Measurements from ENCODE around the gene C19orf38.
A peak's percentile ranks its signal among the peaks of the same experiment; 100 is the strongest.
"Not testable (repeated sequence)": the region's sequence is repeated elsewhere in the genome, so short reads cannot be mapped to it uniquely, and the experiment has no call there.

The C19orf38 gene

DNA sequence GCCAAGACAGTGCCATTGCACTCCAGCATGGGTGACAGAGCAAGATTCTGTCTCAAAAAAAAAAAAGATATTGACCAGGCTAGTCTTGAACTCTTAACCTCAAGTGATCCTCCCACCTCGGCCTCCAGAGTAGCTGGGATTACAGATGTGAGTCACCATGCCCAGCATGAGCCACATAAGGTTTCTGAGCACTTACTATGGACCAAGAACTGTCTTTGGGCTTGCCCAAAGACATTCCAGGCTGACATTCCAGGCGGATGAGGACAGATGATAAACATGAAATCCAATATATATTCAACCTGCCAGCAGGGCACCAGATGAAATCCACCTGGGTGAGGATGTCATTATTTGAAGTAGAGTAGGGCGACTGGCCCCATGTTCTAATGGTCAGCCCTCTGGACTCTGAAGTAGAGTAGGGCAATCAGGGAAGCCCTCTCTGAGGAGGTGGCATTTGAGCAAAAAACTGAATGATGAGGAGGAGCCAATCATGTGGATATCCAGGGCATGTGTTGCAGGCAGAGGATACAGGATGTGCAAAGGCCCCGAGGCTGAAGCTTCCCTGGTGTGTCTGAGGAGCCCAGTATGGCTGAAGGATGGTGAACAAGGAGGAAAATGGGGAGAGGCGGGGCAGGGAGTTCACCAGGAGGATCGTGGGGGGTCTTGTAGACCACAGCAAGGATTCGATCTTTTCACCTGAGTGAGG, 4.0 kb downstream of the C19orf38 start:
- no peak for DNase-seq

DNA sequence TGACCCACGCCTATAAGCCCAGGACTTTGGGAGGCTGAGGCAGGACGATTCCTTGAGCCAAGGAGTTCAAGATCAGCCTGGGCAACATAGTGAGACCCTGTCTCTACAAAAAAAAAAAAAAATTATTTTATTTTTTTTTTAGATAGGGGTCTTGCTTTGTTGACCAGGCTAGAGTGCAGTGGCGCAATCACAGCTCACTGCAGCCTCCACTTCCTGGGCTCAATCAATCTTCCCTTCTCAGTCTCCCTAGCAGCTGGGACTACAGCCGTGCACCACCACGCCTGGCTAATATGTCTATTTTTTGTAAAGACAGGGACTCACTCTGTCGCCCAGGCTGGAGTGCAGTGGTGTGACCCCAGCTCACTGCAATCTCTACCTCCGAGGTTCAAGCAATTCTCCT, 4.7 kb downstream of the C19orf38 start:
- no peak for DNase-seq

DNA sequence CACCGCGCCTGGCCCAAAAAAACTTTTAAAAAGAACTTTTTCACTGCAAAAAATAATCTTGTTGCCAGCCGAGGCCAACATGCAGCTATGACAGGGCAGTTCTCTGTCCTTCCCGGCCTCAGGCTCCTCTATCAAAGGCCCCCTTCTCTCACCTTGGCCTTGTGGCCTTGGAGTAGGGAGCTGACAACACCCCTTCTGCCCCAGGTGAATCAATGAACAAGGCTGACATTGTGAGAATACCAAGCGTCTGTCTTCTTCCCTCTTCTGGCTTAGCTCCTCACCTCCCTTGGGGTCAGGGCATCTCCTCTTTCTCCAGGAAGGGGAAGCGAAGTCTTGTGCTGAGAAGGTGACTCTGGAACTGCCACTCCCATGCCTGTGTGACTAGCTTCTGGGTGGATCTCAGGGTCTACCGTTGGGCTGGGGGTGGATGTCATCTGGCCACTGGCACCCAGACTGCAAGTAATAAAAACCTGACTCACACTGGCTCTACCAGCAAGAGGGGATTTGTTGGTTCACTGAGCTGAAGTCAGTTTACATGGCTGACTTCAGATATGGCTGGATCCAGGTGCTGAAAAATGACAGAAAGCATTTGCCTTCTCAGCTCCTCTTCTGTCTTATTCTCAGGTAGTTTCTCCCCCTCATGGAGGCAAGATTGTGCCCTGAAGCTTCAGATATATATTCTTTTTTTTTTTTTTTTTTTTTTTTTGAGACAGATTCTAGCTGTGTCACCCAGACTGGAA, 6.3 kb downstream of the C19orf38 start:
- no peak for DNase-seq

DNA sequence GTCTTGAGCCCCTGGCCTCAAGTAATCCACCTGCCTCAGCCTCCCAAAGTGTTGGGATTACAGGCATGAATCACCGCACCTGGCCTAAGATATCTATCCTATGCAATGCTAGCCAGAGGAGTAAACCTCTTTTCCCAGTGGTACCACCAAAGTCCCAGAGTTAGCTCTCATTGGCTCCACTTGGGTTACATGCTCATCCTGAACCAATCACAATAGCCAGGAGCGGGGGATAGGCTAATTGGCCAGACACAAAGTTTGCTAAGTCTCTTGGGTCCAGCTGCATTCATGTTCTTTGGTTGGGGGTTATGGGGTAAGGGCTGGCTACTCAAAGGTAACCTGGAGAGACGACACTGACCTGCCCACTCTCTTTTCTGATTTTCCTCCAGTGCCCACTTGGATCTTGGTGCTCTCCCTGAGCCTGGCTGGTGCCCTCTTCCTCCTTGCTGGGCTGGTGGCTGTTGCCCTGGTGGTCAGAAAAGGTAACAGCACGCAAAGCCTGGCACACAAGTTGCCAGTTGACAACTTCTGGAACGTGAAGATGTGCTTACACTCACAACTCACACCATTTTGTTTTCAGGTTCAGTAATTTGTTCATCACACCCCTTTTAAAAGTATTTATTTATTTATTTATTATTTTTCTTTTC, 7.8 kb downstream of the C19orf38 start:
- DNase-seq, result no peak

DNA sequence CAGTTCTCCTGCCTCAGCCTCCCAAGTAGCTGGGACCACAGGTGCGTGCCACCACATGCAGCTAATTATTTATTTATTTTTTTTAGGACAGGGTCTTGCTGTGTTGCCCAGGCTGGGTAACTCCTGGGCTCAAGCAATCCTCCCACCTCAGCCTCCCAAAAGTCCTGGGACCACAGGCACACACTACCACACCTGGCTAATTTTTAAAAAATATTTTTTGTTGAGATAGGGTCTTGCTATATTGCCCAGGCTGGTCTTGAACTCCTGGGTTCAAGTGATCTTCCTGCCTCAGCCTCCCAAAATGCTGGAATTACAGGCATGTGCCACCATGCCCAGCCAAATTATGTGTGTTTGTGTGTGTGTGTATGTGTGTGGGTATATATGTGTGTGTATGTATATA, 8.7 kb downstream of the C19orf38 start:
- DNase-seq, result not testable (repeated sequence)

DNA sequence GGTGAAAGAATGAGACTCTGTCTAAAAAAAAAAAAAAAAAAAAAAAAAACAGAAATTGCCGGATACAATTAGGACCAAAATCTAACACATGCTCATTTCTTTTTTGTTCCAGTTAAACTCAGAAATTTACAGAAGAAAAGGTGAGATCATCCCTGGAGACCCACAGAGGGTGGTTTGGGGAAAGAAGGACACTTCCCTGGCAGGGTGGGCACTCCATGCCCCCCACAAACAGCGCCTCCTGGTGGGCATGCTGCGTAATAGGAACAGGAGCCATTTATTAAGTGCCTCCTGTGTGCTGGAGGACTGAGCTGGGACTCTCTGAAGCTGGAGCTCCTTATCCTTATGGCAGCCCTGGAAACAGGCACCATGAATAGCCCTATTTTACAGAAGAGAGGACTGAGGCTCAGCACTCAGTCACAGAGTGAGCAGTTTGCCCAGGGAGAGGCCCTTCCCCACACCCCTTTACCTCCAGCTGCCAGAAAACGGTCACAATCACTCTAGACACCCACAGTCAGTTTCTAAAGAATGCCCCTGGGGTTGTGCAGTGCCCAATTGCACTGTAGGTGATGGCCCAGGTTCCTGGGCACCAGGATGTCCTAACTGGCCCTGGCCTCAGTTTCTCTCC, 10.1 kb downstream of the C19orf38 start:
- DNase-seq, result no peak

DNA sequence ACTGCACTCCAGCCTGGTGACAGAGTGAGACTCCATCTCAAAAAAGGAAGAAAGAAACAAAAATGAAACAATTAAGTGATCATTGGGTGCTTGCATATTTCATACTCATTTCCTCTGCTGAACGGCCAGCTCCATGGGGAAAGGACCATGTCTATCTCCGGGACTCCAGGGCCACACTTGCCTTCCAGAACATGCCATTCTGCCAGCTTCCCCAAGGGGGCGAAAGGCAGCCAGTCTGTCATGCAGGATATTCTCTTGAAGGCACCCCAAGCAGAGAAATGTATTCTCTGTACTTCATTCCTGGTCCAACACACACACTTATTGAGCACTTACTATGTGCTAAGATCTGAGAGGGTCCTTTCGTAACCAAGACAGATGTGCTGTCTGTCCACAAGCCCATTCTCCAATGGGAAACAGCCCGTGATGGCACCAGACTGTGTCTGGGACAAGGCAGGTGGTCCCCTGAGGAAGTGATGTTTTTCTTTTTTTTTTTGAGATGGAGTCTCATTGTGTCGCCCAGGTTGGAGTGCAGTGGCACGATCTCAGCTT, 13.0 kb downstream of the C19orf38 start:
- no peak for DNase-seq

DNA sequence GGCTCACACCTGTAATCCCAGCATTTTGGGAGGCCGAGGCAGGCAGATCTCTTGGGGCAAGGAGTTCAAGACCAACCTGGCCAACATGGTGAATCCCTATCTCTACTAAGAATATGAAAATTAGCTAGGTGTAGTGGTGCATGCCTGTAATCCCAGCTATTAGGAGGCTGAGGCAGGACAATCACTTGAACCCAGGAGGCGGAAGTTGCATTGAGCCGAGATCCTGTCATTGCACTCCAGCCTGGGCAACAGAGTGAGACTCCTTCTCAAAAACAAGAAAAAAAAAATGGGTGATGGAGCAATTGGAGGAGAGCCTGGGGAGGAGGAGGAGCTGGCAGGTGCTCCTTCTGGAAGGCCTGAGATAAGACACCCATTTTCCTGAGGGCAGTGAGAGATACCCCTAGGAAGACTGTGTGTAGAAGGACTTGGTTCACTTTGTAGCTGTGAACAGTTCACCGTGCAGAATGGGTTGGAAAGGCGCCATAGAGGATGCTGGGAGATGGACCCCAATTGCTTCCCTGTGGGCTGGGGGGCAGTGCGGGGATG, 14.4 kb downstream of the C19orf38 start:
- DNase-seq, result no peak

DNA sequence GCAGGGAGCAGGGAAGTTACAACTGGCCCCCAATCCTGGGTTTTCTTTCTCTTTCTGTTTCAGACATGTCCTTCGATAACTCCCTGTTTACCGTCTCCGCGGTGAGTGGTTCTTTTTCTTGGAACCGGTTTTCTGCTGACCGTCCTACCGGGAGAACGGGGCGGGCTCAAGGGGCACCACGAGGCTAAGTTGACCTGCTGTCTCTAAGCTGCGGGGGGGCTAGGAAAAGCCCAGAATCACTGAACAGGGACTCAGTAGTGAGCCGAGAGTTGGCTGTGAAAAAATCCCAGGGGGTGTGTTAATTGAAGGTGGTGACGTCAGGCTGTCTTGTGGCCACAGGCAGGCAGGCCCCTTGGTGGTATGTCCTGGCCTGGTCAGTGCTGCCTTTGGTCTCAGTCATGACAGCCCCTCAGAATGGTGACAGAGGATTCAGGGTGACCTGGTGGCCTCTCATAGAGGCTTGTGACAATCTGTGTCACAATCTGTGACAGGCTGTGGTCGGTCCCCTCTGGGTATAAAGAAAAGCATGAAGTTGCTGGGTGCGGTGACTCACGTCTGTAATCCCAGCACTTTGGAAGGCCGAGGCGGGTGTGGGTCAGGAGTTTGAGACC, 15.0 kb downstream of the C19orf38 start:
- DNase-seq, result no peak

DNA sequence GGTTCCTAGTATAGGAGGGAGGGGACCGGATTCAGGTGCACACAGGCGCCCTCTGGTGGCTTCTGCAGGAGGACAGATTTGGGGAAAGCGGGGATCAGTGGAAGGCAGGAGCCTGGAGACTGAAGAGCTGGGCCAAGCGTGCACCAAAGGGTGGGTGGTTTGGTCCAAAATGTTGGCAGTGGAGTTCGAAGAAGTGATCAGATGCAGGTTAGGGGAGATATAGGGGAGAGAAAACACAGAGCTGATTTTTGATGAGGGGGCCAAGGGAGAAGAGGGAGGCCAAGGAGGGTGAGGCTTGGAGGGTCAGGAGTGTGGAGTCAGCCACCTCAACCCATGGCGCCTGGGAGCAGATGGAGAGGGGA, 16.3 kb downstream of the C19orf38 start:
- DNase-seq, result peak; percentile 91

DNA sequence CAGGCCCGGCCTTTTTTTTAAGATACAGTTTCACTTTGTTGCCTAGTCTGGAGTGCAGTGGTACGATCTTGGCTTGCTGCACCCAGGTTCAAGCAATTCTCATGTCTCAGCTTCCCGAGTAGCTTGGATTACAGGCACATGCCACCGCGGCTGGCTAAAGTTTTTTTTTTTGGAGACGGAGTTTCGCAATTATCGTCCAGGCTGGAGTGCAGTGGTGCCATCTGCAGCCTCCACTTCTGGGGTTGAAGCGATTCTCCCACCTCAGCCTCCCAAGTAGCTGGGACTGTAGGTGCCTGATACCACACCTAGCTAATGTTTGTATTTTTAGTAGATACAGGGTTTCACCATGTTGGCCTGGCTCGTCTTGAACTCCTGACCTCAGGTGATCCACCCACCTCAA, 18.3 kb downstream of the C19orf38 start:
- DNase-seq, result no peak

DNA sequence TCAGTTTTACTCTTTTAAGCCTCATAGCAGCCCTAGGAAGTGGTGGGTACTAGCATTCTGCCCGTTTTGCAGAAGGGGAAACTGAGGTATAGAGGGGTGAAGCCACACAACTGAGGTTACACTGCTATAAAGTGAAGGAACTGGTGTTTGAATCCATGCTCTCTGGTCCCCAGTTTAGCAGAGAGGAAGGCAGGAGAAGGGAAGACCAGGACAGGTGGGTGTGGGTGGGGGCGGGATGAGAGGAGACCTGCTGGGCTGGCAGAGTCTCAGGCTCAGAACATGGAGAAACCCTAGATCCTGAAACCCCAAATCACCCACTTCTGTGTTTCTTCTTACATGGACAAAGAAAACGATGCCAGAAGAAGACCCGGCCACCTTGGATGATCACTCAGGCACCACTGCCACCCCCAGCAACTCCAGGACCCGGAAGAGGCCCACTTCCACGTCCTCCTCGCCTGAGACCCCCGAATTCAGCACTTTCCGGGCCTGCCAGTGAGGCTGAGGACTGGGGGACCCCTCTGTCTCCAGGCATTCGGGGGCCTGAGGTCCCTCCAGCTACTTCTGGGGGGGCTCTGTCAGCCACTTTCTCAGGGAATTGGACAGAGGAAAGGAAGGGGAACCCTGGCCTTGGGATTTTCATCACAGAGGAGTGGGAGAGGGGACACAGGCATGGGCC, 20.8 kb downstream of the C19orf38 start:
- DNase-seq, result no peak

DNA sequence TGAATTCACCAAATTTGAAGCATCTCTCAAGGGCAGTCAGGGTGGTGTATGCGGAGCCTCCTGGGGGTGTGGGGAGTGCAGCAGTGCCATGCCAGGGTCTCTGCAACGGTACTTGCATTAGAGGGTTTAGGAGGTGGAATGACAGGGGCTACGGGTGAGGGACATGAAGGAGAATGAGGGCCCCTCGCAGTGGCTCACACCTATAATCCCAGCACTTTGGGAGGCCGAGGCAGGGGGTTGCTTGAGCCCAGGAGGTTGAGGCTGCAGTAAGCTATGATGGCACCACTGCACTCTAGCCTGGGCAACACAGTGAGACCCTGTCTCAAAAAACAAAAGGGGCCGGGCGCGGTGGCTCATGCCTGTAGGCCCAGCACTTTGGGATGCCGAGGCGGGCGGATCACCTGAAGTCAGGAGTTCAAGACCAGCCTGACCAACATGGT, 21.7 kb downstream of the C19orf38 start:
- not testable (repeated sequence) for DNase-seq

DNA sequence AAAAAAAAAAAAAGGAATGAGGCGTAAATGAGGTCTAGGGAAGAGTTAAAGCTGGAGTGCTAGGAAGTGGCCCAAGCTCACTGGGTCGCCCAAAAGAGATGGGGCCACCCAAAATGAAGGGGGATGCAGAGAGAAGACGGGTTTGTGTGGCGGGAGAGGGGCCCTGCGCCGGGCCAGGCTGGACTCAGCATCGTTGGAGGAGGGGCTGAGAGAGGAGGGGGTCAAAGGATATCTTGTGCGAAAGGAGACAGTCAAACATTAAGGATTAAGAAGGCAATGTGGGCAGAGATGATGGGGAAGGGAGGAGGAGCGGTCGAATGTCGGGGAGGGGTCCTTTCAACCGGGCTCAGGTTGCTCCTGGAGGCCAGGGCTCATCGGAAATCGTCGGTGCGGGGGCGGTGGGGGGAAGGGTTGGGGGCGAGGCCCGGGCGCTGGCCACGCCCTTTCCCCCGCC, 22.3 kb downstream of the C19orf38 start:
- no peak for DNase-seq

DNA sequence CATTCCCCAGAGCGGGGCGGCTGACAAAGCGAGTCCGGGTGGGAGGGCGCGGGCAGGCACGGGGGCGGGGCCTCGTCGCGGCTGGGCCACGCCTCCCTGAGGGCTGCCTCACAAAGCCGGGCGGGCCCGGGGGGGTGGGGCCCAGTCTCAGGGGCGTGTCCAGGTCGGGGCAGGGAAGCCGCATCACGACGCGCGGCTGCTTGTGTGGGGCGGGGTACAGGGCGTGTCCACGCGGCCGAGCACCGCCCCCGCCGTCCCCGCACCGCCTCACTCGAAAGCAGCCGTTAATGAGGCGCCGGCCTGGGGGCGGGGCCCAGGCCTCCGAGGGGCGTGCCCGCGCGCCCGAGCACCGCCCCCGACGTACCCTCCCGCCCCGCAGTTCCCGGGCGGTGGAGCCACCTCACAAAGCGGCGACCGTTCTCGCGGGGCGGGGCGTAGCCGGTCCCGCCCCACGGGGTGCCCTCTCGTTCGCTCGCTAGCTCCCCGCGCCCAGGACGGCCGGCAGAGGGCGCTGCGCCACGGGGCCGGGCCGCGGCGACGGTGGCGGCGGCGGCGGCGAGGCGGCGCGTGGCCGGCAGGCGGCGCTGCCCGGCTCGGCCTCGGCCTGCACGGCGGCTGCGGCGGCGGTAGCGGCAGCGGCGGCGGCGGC, 22.9 kb downstream of the C19orf38 start, which contains the start of gene CARM1:
Gene CARM1, plus strand, starts transcription at position 599 of the 649 bp plus-strand sequence. CDS start 150 bp downstream, outside the sequence.
- peak; percentile 100 for DNase-seq

DNA sequence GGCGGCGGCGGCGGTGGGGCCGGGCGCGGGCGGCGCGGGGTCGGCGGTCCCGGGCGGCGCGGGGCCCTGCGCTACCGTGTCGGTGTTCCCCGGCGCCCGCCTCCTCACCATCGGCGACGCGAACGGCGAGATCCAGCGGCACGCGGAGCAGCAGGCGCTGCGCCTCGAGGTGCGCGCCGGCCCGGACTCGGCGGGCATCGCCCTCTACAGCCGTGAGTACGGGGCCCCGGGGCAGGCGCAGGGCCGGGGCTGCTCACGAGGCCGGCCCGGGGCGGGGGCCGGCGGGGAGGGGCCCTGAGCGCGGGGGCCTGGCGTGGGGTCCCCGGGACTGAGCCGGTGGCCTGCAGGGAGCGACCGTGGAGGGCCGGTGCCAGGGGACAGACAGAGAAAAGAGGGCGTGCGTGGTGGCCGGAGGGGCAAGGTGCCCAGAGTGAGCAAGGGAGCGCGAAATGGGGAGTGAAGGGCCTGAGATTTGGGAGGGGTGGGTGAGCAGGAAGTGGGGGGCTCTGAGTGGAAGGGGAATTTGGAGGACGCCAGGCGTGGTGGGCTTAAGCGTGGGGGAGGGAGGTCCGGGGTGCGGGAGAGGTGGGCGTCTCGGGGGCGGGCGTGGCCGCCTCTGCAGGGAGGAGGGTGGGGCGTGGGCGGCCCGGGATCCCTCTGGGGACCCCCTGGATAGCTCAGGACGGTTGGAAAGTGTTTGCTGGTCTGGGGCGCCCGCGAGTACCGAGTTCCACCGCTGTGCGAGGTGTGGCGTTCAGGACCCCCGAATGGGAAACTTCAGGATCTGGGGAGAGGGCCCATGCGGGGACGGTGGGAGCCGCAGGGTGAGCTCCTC, 23.7 kb downstream of the C19orf38 start:
- DNase-seq, result peak; percentile 75

DNA sequence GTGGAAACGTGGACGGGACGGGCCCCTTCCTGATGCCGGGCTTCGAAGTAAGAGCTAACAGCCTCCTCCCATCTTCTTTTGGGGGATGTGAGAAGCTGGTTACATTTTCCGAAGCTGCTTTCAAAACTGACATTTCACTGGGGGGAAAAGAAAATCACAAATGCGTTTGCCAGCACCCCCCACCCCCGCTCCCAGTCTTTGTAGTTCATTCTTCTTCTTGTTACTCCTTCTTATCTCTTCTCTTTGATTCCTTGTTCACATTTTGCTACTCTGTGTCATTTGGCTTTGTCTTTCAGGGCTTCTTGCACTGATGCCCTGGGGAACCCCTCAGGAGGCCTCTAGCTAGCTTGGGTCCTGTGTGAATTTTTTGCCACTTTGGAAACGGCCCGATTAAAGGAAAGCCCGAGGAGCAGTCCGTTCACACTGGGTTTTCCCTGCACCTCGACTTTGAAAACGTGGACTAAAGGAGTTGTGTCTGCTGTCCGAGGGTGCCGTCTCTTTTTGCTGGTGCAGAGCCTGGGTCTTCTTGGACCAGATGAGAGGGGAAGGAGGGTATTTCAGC, 24.4 kb downstream of the C19orf38 start:
- DNase-seq, result no peak

DNA sequence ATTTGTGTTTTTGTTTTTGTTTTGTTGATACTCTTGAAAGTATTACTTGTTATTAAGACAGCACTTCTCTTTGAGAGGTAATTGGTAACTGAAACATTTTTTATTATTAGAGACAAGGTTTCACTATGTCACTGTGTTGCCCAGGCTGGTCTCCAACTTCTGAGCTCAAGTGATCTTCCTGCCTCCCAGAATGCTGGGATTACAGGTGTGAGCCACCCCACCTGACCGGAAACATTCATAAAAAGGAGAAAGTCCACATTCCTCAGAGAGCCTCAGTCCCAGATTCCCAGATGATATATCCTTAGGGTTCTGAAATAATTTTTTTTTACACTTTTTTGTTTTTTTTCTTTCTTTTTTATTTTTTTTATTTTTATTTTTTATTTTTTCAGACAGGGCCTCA, 25.8 kb downstream of the C19orf38 start:
- DNase-seq, result no peak

DNA sequence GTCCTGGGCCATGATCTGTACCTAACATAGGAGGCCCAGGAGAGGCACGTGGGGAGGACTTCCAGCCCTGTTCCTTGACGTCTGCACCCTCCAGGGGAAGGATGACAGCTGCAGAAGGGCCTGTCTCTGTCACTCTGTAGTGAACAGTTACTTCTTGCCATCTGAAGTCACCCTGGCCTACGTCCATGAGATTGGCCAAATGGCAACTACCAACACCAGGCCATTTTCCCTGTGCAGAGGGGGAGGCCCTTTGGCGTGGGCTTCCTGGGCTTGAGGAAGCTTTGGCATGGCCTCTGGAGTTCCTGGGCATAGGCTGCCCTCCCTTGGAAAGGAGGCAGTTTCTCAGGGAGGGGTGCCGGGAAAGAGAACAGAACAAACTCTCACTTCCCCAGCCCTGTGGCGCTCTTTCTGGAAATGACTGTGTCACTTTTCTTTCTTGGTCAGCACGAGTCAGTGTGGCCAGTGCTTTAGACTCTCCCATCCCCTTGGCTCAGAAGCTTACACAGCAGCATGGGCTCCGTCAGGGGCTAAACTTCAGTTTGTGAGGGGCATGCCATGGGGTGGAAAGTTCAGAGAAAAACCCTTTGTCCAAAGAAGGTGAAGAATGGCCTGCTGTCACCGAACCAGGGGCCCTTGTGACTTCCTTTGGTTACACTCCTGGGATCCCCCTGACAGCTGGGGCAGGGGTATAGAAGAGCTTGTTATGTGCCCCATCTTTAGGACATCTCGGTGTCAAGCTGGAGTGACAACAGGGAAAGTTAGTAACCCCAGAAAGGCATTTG, 28.4 kb downstream of the C19orf38 start:
- DNase-seq, result no peak

Measured in femur (tissue), 1 donor.